HG03064 (cell line): ENCODE measurements around the gene BEST4.
"Not testable (repeated sequence)": the region's sequence is repeated elsewhere in the genome, so short reads cannot be mapped to it uniquely, and the experiment has no call there.

Experiments used
- ATAC-seq: cut with Tn5 transposase; IDR thresholded peaks from one replicate; pipeline ENCODE4 v1.9.1; 2021; ENCODE audit warnings: low read depth; ENCODE audit not compliant: unreplicated experiment

BEST4 gene

DNA sequence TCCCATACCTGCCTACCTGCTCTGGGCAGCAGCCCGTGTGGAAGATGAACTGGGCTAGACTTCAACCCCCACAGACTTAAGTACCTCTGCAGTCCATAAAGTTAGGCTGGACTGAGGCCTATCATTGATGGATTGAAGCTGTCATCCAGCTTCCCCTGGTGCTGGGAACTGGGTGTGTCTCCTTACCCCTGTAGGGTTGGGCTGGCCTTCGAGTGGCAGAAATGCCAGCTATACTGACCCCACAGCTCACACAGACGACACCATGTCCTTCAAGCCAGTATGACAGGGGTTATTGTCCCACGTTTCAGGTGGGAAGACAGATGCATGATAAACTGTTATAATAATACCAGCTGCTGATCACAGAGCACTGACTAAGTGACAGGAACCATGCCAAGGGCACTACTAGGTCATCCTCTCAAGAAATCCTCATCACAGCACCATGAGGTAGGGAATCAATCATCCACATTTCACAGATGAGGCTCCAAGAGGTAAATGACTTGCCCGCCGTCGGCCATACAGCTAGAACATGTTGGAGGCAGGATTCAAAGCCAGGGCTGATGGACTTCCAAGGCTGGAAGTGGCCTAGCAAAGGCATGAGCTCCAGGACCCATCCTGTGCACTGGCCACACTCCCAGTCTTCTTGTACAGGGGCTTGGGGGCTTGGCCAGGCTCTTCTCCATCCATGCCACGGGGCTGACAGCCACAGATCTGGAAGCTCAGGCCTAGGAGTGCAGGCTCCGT is at the start of gene BEST4:
Gene BEST4 (minus strand): TSS at position 51 of the 741 bp plus-strand sequence. CDS start 465 bp downstream, outside the sequence.
- no peak for ATAC-seq

DNA sequence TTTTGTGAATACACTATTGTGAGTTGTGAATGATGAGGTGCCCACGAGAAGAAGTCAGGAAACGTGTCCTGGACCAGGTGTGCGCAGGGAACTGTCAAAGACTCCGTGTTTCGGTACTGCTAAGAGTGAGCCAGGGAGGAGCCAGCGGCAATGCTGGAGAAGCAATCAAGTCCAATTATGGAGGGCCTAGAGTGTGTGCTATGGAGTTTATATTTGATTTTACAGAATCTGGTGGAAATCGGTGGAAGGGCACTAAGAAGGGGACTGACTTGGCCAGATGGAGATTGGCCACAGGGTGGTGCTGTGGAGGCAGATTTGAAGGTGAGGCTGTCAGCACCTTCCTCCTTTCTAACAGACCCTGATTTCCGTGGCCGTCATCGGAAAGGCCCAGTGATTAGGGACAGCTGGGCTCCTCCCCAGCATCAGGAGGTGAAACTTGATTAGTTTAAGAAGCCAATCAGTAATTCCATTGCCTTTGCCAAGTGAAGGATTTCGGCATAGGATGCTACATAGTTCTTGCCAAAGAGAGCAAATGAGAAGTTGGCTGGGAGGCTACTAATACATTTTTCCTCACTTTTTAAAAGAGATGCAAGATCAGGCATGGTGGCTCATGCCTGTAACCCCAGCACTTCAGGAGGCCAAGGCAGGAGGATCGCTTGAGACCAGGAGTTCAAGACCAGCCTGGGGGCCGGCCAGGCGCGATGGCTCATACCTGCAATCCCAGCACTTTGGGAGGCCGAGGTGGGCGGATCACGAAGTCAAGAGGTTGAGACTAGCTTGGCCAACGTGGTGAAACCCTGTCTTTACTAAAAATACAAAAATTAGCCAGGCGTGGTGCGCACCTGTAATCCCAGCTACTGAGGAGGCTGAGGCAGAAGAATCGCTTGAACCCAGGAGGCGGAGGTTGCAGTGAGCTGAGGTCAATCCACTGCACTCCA is 48.0 kb upstream of the BEST4 start:
- no peak for ATAC-seq

DNA sequence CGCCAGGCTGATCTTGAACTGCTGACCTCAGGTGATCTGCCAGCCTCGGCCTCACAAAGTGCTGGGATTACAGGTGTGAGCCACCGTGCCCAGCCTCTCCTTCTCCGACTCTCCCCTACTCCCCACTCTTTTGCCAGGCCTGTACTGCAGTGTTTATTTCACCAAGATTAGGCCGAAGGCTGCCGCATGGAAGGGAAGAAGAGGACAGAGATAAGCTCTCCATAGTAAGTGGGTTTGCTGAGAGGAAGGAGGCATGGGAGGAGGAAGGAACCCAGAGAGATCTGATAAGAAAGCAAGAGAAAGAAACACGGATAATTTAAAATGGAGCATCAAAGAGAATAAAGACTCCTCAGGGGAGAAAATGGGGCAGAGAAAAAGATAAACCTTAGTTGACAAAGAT is 46.4 kb upstream of the BEST4 start:
- no peak for ATAC-seq

DNA sequence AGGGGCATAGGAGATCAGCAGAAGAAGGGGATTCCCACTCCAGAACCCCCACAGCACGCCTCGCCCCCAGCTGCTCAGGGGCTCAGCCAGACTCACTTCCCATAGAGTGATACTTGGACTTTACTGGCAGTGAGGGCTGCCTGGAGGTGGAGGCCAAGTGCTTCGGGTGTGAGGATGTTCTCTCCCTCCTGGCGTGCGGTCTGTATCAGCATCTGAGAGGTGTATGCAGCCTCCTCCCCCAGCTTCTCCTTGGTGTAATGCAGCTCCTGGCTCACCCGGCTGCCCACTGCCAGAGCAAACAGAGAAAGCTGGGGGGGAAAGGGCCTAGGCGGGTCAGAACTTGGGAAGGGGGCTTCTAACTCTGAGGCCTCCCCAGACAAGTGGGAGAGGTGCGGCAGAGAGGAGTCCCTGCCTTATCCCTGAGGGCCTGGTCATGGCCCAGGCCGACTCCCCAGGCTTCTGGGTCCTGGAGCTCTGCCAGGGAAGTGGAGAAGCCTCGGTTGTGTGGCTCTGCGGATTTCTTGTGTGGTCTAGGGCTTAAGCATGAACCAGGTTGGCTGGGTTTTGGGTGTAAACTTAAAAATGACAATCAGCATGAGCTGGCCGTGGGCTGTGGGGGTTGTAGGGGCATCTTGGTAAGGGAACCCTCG is 44.2 kb upstream of the BEST4 start:
- no peak for ATAC-seq

DNA sequence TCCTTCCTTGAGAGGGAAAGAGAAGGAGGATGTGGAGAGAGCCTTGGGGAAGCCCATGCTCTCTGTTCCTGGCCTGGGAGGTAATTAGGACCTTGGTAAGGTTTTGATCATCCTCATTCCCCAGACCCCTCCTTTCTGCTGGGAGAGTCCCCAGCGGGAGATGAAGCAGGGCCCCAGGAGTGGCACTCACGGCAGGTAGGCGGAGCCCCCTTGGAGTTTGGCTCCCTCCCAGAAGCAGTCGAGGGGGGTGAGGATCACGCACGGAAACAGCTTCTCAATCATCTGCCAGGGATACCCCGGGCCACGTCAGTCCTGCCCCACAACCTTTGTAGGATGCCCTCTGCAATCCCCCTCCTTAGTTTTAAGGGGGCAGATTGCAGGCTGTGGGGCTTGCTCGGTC is 43.5 kb upstream of the BEST4 start:
- no peak for ATAC-seq

DNA sequence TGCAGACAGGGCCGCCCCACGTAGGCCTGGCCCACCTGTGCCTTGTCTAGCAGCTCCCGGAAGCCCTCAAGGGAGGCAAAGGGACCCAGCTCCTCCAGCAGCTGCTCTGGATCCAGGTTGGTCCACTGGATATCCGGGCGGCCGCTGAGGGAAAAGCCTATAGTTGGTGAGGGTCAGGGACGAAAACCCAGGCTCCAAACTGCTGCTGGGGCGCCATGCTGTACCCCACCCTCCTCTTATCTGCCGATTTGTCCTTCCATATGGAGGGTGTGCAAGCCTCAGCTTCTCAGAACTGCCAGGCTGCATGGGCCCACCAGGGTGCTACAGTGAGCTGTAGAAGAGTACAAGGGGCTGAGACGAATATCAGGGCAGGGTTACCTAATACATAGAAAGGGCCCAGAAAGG is 42.9 kb upstream of the BEST4 start:
- ATAC-seq: no peak

DNA sequence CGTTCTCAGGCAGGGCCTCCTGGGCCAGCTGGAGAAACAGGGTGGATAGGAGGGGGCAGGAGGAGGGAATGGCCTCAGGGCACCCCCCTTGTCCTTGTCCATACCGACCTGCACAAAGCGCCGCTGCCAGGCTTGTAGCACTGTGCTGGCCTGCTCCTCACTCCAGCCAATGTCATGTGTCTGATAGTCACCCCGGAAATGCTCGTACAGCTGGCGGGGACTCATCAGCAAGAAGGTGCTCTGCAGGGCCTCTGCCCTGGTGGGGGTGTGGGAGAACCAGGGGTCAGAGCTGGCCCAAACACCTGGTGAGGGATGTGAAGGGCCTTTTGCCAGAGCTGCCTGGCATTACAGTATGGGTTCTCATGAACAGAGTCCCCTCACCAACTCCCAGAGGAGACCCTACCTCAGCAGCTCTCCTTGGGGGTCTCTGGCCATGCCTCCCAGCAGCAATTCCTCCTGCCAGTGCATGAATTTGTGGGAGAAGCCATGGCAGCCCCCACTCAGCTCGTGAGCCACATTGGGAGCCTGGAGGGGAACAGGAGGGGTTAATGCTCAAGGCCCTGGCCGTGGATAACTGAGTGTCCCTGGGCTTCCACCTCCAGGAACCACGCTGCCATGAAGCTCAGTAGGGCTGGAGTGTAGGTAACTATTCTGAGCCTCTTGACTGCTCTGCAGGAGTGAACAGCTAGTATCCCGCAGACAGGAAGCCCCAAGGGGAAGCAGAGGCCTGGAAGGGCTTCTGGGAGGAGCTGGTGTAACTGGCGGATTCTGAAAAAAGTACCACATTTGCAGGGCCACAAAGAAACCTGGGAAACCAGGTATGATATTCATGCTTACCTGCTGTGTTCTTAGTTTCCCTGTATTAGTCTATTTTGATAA is 41.8 kb upstream of the BEST4 start:
- no peak for ATAC-seq

DNA sequence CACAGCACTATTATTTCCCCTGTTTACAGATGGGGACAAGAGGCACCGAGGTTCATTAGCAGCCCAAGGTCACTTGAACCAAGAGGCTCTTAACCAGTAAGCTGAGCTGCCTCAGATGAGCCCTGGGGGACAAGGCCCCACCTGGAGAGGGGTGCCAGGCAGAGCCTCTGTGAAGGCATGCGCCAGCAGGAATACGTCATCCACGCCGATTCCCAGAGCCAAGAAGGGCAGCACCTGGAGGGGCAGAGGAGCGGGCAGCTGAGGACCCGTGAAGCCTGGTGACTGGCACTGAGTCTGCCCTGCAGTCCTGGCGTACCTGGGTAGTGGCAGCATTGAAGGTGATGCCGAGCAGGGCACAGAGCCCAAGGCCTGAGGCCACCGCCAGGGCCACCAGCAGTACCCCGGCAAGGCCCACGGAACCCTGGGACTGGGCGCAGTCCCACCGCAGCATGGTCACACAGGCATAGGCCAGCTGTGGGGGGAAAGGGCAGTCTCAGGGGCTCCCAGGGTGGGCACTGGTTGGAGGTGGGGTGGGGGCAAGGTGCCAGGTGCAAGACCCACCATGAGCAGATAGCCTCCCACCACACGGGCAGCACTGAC is 41.0 kb upstream of the BEST4 start:
- ATAC-seq: no peak

DNA sequence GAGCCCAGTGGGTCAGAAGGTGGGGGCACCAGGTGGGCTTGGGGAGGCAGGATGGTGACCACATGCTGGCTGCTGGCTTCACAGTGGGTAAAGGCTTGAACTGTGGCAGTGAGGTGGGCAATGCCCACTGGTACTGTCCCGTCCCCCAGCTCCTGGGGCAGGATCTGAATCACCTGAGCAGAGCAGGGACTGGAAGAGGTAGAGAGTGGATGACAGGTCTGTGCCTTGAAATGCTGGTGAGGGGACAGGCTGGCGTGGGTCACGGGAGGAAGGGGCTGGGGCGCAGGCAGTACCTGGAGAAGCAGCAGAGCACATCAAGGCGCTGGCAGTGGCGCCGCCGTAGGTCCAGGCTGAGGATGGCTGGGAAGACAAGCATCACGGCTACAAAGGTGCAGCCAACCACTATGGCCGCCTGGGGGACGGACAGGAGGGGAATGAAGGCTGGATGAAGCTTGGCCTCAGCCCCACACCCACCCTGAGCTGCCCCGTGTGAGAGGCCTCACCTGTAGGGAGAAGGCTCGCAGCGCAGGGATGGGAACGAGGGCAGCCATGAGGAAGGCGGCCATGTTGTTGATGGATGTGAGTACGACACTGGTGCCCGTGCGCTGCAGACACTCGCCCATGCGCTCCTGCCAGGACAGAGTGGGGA is 40.2 kb upstream of the BEST4 start:
- no peak for ATAC-seq

DNA sequence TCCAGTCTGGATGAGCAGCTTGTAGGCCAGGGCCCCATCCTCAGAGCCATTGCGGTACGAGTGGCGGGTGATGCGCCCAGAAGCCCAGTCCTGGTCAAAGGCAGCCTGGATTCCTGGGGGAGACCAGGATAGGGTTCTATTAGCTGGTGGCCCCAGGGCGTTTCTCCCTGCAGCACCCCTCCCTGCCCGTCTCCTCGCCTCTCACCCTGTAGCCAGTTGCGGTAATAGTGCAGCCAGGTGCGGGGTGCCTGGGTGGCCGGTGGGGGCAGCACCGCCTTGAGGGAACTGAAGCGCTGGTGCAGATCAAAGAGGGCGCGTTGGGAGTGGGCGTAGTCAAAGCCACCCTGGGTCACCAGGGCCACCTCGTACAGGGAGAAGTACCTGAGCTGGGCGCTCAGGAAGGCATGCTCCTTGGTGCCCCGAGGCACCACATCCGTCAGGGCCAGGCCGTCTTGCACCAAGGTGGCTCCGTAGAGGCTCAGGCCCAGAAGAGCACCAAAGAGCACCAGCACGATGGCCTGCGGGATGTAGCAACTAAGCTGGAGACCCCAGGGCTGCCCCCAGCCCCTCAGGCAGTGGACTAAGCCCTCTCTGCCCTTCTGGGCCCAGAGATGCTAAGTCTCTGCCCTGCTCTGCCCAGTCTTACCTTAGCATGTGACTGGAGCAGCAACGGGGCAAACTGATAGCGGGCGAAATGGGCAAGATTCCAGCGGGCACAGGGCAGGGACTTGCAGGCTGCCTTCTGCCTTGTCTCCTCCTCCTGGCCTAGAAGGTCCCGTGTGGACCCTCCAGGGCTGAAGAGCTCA is 39.4 kb upstream of the BEST4 start:
- ATAC-seq: no peak

DNA sequence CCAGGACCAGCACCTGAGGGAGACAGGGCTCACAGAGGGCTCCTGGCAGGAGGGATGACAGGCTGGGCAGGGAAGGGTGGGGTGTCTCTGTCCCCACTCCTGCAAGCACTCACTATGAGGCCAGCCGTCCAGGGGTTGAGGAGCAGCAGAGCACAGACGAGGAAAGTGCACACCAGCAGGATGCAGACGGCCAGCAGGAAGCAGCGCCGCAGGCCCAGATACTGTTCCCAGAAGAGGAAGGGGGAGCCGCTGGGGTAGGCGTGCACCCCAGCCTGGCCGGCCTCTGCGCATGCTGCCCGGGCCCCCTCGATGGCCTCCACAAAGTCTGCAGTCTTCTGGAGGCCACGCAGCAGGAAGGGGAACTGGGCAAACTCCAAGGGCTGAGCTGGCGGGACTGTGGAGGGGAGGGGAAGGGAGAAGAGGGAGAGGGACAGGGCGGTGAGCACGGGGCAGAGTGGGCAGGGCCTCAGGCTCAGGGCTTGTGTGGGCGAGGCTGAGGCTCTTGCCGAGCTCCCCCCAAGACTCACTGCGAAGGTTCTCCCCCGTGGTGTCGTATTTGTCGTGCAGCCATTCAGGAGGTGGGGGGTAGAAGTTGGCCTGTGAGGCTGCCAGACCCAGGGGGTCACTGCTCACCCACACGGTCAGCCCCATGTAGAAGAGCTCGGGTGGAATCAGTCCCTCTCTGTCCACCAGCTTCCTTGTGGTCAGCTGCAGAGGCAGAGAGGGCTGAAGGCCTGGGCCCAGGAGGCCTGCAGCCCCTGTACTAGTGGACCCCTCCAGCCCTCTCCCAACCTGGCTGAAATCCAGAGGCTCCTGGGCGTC is 38.6 kb upstream of the BEST4 start:
- no peak for ATAC-seq

DNA sequence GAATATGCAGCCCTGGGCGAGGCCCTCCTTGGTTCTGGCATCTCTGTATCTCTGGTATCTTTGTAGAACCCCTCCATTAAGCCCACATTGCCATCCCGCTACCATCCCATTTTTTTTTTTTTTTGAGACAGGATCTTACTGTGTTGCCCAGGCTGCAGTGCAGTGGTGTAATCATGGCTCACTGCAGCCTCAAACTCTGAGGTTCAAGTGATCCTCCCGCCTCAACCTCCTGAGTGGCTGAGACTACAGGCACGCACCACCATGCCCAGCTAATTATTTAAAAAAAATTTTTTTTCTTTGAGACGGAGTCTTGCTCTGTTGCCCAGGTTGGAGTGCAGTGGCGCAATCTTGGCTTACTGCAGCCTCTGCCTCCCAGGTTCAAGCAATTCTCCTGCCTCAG is 36.4 kb upstream of the BEST4 start:
- ATAC-seq: not testable (repeated sequence)

DNA sequence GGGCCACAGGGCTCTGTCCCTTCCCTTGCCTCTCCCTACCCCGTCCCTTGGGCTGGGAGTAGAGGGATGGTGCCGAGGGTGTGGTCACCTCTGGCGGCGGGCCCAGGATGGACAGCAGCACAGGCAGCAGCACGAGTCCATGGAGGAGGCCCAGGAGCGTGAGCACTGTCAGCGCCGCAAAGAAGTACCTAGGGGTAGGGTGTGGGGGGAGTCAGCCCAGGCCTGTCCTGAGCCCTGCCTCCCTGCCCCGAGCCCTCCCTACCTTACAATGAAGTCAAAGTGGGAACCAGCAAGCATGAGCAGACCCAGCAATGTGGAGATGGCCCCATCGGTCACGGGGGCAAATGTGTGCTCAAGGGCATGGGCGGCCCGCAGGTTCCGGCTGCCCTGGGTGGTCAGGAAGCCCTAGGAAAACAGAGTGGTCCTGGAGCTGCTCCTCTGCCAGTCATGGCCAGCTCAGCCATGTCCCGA is 35.0 kb upstream of the BEST4 start:
- ATAC-seq: no peak

DNA sequence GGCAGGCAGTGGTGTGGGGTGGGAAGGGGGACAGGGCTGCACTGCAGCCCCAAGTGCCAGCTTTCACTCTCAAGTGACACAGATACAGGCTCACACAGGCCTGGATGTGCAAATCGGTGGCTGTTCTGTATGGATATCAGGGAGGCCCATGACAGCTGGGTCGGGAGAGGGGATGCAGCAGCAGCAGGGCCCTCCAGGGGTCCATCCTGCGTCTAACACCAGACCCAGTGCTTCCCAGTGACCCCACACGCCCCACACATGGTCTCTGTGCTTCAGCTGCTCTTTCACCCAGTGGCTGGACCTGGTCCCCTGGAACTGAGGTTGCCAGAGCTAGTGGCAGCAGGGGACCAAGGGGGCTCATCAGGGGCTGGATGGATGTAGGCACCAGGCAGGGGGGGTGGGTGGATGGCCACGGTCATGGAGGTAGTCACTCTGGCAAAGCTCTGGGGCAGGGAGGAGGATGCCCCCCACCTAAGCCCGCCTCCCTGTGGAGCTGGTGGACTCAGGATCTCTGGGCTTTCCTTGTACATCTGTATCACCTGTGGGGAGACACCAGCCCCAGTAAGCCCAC is 34.2 kb upstream of the BEST4 start:
- no peak for ATAC-seq

DNA sequence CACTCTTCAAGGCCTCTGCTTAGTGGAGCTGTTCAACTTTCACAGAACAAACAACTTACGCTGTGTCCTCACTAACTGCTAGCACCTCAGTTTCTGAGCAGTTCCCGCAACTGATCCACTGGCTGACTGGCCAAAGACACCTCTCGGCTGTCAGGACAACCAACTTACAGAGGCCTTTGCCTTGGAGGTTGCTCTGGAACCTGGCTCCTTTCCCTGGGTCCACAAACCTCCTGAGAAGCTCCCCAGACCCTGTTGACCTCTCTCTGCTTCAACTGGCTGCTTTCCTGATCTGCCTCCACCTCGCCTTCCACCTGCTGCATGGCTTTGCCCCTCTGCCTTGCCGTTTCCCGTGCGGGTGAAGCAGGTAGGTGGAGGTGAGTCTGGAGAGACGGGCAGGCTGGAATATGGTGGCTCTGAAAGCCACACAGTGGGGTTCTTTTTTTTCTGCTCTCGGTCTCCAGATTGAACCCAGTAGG is 33.3 kb upstream of the BEST4 start:
- ATAC-seq: no peak

DNA sequence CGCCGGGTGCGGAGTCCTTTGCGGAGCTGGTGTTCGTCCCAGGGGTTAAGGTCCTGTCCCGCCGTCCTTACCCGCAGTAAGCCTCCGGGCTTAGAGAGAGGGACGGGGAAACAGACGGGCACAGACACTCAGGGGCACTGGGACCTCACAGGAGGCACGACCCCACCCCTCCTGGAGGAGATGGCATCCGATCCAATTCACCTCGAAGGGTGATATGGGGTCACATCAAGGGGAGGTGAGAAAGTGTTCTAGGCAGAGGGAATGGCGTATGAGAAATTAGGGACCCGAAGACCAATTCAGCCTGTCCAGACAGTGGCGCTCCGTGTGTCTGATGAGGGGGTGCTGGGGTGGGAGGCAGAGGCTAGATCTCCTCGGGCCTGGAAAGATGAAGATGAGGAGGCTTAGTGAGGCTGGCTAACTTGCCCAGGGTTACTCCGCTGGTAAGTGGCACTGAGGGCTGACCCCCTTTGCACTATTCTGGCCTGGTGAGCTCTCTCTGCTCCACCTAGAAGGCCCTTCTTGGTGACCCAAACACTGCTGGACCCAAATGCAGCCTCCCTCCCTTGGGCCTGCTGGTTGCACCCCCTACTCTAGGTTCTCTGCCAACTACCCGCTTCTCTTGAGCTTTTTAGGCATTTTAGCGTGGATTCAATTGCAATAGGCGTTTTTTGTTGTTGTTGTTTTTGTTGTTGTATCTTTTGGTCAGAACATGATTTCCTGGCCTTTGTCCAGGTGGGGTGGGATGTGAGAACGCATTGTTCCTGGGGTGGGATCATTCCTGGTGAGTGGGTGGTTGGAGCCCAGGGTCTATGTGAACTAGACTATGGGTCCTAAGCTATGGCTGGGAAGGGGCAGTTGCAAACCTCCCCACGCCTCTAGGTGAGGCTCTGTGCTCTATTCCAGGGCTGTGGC is 32.6 kb upstream of the BEST4 start:
- no peak for ATAC-seq
